IMR-90 (cell line): ENCODE measurements around the gene GLG1. TPM values are rescaled to one million over a fixed set of nuclear protein-coding genes. Genes with fewer than 3 reads are reported as not detected.

Experiments used
- ATAC-seq: fragments of 200-7000 bp; cut with Tn5 transposase; 2 replicates; pipeline ENCODE4 v1.9.1; 2020; ENCODE audit warnings: low read depth, mild to moderate bottlenecking, moderate library complexity
- BruUV-seq: library from RNA; stranded (reverse); fragments of 400-500 nt; replicated peaks from 2 replicates; lab custom pipeline; 2021; lab: Mats Ljungman, UMichigan
- CTCF ChIA-PET: fragments of 300-600 bp; formaldehyde crosslinking; extraction: SDS; loops from one replicate; lab custom pipeline; 2021; ENCODE audit warnings: antibody characterized with exemption; lab: Yijun Ruan, JAX
- POLR2A ChIA-PET: fragments of 300-600 bp; sonication (Branson Sonifier 250); formaldehyde crosslinking; loops from one replicate; lab custom pipeline; 2022; ENCODE audit warnings: antibody characterized with exemption; ENCODE audit not compliant: unreplicated experiment; lab: Charles Lee
- DNase-seq: peaks from one replicate; pipeline ENCODE4 v3.0.0; 2013
- H2AFZ ChIP-seq: replicated peaks from 2 replicates; pipeline ENCODE3; 2013; ENCODE audit warnings: low read length, mild to moderate bottlenecking; ENCODE audit not compliant: poor library complexity
- H2AK5ac ChIP-seq: 2 replicates; pipeline ENCODE4 v1.6.1; 2013; ENCODE audit warnings: low read depth, low read length, inconsistent platforms
- H2AK9ac ChIP-seq: replicated peaks from 2 replicates; pipeline ENCODE3; 2013; ENCODE audit warnings: mild to moderate bottlenecking, low read depth, low read length, moderate library complexity; ENCODE audit not compliant: poor library complexity
- H2BK120ac ChIP-seq: 2 replicates; pipeline ENCODE4 v1.6.1; 2013; ENCODE audit warnings: low read depth, low read length, inconsistent platforms
- H2BK15ac ChIP-seq: 3 replicates; pipeline ENCODE4 v1.6.1; 2013; ENCODE audit warnings: low read depth, low read length, inconsistent platforms
- H2BK20ac ChIP-seq: 2 replicates; pipeline ENCODE4 v1.6.1; 2013; ENCODE audit warnings: low read depth, mild to moderate bottlenecking, inconsistent platforms, low read length, moderate library complexity
- H2BK5ac ChIP-seq: 2 replicates; pipeline ENCODE4 v1.6.1; 2013; ENCODE audit warnings: mild to moderate bottlenecking, low read depth, low read length, inconsistent platforms; ENCODE audit not compliant: poor library complexity, severe bottlenecking
- H3K14ac ChIP-seq: replicated peaks from 2 replicates; pipeline ENCODE4 v1.6.1; 2013; ENCODE audit warnings: low read depth, low read length, inconsistent platforms
- H3K18ac ChIP-seq: 2 replicates; pipeline ENCODE4 v1.6.1; 2013; ENCODE audit warnings: low read depth, low read length, control low read depth
- H3K23ac ChIP-seq: 2 replicates; pipeline ENCODE4 v1.6.1; 2013; ENCODE audit warnings: low read depth, low read length, inconsistent platforms
- H3K27ac ChIP-seq: 2 replicates; pipeline ENCODE4 v1.5.1; 2013; ENCODE audit warnings: mild to moderate bottlenecking, control low read depth, low read length; ENCODE audit not compliant: insufficient read depth
- H3K27me3 ChIP-seq: 2 replicates; pipeline ENCODE4 v1.6.1; 2013; ENCODE audit warnings: low read length; ENCODE audit not compliant: control insufficient read depth, insufficient read depth
- H3K36me3 ChIP-seq: 2 replicates; pipeline ENCODE4 v1.6.1; 2013; ENCODE audit warnings: low read length, mixed read lengths; ENCODE audit not compliant: control insufficient read depth, insufficient read depth
- H3K4ac ChIP-seq: 2 replicates; pipeline ENCODE4 v1.6.1; 2013; ENCODE audit warnings: low read depth, low read length, inconsistent platforms
- H3K4me1 ChIP-seq: 2 replicates; pipeline ENCODE4 v1.6.1; 2013; ENCODE audit warnings: low read length, mixed read lengths; ENCODE audit not compliant: control insufficient read depth, insufficient read depth
- H3K4me2 ChIP-seq: 2 replicates; pipeline ENCODE4 v1.6.1; 2013; ENCODE audit warnings: low read depth, mild to moderate bottlenecking, control low read depth, low read length, moderate library complexity
- H3K4me3 ChIP-seq: 2 replicates; pipeline ENCODE4 v1.5.1; 2013; ENCODE audit warnings: low read depth, mild to moderate bottlenecking, control low read depth, low read length, moderate library complexity; ENCODE audit not compliant: insufficient read depth
- H3K56ac ChIP-seq: 2 replicates; pipeline ENCODE4 v1.6.1; 2013; ENCODE audit warnings: low read length, inconsistent platforms; ENCODE audit not compliant: insufficient read depth; ENCODE audit errors: extremely low read depth
- H3K79me1 ChIP-seq, 2 experiments: 2 replicates each; pipeline ENCODE4 v1.6.1; 2013; ENCODE audit warnings: low read length in 2 of 2, inconsistent platforms in 1 of 2, low read depth in 1 of 2
- H3K9ac ChIP-seq: 2 replicates; pipeline ENCODE4 v1.6.1; 2013; ENCODE audit warnings: low read depth, low read length, control low read depth
- H3K9me1 ChIP-seq: 2 replicates; pipeline ENCODE4 v1.6.1; 2013; ENCODE audit warnings: low read length, inconsistent platforms; ENCODE audit not compliant: insufficient read depth
- H3K9me3 ChIP-seq: 2 replicates; pipeline ENCODE4 v1.6.1; 2013; ENCODE audit warnings: low read length; ENCODE audit not compliant: control insufficient read depth, insufficient read depth
- H4K20me1 ChIP-seq: 2 replicates; pipeline ENCODE4 v1.6.1; 2013; ENCODE audit warnings: low read length, inconsistent platforms; ENCODE audit not compliant: insufficient read depth
- H4K5ac ChIP-seq: 2 replicates; pipeline ENCODE4 v1.6.1; 2013; ENCODE audit warnings: mild to moderate bottlenecking, low read depth, low read length, control low read depth
- H4K8ac ChIP-seq, 2 experiments: 2 replicates each; pipeline ENCODE4 v1.6.1; 2013; ENCODE audit warnings: low read depth in 2 of 2, low read length in 2 of 2, control low read depth in 1 of 2, inconsistent platforms in 1 of 2
- H4K91ac ChIP-seq: 2 replicates; pipeline ENCODE4 v1.6.1; 2013; ENCODE audit warnings: low read depth, low read length, inconsistent platforms; ENCODE audit not compliant: insufficient read depth
- FOS ChIP-seq: fragments of 150-350 bp; IDR thresholded peaks from 2 replicates; pipeline ENCODE4 v1.6.1; 2016; ENCODE audit warnings: low read depth, low read length
- WGBS, 2 experiments: methylation state at CpG; one replicate each; pipeline versions ENCODE4 v1.1.5 to v1.1.7; 2013; ENCODE audit warnings: missing lambda C conversion rate in 2 of 2; ENCODE audit not compliant: insufficient read length in 1 of 2; ENCODE audit errors: extremely low coverage in 2 of 2; 5-methylcytosine and 5-hydroxymethylcytosine counted together
- dilution Hi-C: fragments of 300-500 bp; cut with HindIII; formaldehyde crosslinking; loops from one replicate; pipeline ENCODE4 v1.14.3; 2018; ENCODE audit warnings: low sequenced_read_pairs; ENCODE audit not compliant: unreplicated experiment
- in situ Hi-C: fragments of 300-500 bp; cut with MboI; formaldehyde crosslinking; loops from 3 replicates; pipeline ENCODE4 v1.14.3; 2019; ENCODE audit warnings: low sequenced_read_pairs, inconsistent platforms, mixed read lengths
- intact Hi-C: fragments of 100-400 bp; cut with micrococcal nuclease; formaldehyde crosslinking; loops from 2 replicates; pipeline ENCODE4 v1.10.0; 2022
- polyA plus RNA-seq, 3 experiments: library from polyadenylated mRNA; depleted of rRNA; stranded (reverse); fragments of >200 nt; gene quantifications; 2 replicates each; pipeline ENCODE4 v1.2.3, GENCODE V29; 2012; ENCODE audit warnings: low replicate concordance in 1 of 3
- total RNA-seq: library from RNA; depleted of rRNA; stranded (reverse); fragments of >200 nt; gene quantifications from 2 replicates; pipeline ENCODE4 v1.2.3, GENCODE V29; 2012

GLG1 gene
- total and polyA plus RNA-seq, 2 of the 4 experiments (the other 2 are of a cell fraction), result 91.0 to 107 TPM

- Histone ChIP-seq H2BK120ac (no peak overlapping the region), H3K14ac (no peak overlapping the region), H3K4me3 (no peak overlapping the region), H4K8ac (no peak overlapping the region), H3K4me2 (no peak overlapping the region), H3K27ac (no peak overlapping the region), H3K27me3 (no peaks in the 10 kb centered on the region), H2AK5ac (no peak overlapping the region), H2BK15ac (no peak overlapping the region), H4K5ac (no peak overlapping the region), H3K9ac (no peak overlapping the region), H3K9me1 (0 out of 2 replicates have a peak, but pooled peaks cover 3% of the 10 kb centered on the region), H3K4me1 (no peaks in the 10 kb centered on the region), H2BK5ac (no peak overlapping the region), H3K18ac (no peak overlapping the region), H3K36me3 (peaks cover 29% of the 10 kb centered on the region), H4K20me1 (no peaks in the 10 kb centered on the region), H2AFZ (no peak overlapping the region), H2BK20ac (no peak overlapping the region), H2AK9ac (no peak overlapping the region), H3K4ac (no peak overlapping the region), H3K79me1 (peaks cover 3 to 19% of the 10 kb centered on the region in 2 experiments; a peak in 3 of 4 replicates), H4K91ac (no peak overlapping the region), H3K9me3 (no peaks in the 10 kb centered on the region), H3K23ac (no peak overlapping the region), H3K56ac (no peak overlapping the region)
- TF ChIP-seq FOS, result no peak
- ChIA-PET CTCF (no interaction called here), POLR2A (no interaction called here)
- in situ Hi-C loops, result loop anchor here (10.0 kb wide), 1 partner anchor 137 kb away; no protein-coding TSS in a partner anchor
- intact Hi-C loops, result no loop called here
- ATAC-seq, result no peak
- DNase-seq, result no peak
- dilution Hi-C loops, result no loop called here
- 80% methylated on average over 1 of the region's 9 CpGs; no CpG with 5 or more reads in 1 of the 2 experiments for WGBS, 2 experiments
- no TSS peak for BruUV-seq
These were observed 119.0 kb downstream of the GLG1 start for GRCh38 chr16:74487634-74488495.
